GM10266 (cell line): ENCODE data around the gene CGB2.
"Not testable (repeated sequence)": the region's sequence is repeated elsewhere in the genome, so short reads cannot be mapped to it uniquely, and the experiment has no call there.

ENCODE experiments used
- DNase-seq: peaks from one replicate; pipeline ENCODE4 v3.0.0; 2012; ENCODE audit errors: extremely low spot score
- TF ChIP-seq, protein P1 (sequence below): IDR thresholded peaks from 2 replicates; pipeline ENCODE4 v1.5.1; 2012; ENCODE audit warnings: mild to moderate bottlenecking, low read depth; ENCODE audit not compliant: control insufficient read depth, insufficient read depth; ENCODE audit errors: missing control alignments

The CGB2 gene

DNA sequence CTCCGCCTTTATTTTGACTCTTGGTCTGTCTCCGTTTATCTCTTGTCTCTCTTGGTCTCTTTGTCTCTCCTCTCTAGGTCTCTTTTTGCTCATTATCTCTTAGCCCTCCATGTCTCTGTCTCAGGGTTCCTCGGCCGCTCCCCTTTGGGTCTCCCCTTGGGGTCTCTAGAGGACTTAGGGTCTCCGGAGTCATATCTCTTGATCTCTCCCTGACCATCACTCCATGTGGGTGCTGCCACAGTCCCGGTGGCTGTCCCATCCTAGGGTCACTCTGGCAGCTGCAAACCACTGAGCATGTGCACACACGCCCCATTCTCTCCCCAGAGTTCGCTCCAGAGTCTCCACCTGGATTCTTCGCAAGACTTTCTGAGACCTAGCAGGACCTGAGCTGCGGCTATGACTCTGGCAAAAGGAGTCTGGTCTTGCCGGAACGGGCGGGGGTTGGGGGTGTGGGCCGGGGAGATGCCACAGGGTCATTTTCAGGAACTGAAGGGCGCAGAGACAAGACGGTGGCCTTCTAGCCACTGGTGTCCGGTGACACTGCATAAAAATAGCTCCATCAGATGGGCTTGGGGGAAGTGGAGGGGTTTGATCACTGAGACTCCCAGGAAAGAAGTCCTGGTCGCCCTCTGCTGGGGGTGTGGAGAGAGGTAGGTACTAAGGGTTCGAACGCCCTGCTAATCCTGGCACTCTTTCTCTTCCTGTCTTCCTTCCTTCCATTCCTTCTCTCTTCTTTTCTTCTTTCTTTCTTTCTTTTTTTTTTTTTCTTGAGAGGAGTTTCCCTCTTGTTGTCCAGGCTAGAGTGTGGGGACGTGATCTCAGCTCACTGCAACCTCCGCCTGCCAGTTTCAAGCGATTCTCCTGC lies 42.1 kb downstream of the CGB2 start:
- no peak for DNase-seq
- TF ChIP-seq, protein P1, sequence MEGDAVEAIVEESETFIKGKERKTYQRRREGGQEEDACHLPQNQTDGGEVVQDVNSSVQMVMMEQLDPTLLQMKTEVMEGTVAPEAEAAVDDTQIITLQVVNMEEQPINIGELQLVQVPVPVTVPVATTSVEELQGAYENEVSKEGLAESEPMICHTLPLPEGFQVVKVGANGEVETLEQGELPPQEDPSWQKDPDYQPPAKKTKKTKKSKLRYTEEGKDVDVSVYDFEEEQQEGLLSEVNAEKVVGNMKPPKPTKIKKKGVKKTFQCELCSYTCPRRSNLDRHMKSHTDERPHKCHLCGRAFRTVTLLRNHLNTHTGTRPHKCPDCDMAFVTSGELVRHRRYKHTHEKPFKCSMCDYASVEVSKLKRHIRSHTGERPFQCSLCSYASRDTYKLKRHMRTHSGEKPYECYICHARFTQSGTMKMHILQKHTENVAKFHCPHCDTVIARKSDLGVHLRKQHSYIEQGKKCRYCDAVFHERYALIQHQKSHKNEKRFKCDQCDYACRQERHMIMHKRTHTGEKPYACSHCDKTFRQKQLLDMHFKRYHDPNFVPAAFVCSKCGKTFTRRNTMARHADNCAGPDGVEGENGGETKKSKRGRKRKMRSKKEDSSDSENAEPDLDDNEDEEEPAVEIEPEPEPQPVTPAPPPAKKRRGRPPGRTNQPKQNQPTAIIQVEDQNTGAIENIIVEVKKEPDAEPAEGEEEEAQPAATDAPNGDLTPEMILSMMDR = peak; percentile 21

DNA sequence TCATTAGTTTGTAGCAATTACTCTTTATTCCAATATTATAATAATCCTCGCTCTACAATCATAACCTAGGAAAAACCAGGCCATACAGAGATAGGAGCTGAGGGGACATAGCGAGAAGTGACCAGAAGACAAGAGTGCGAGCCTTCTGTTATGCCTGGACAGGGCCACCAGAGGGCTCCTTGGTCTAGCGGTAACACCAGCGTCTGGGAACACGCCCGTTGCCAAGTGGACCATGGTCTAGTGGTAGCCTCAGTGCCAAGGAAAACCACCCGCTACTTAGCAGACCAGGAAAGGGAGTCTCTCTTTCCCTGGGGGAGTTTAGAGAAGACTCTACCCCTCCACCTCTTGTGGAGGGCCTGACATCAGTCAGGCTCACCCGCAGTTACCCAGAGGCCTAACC lies 43.2 kb downstream of the CGB2 start:
- not testable (repeated sequence) for DNase-seq
- TF ChIP-seq, protein P1 = peak; percentile 64

DNA sequence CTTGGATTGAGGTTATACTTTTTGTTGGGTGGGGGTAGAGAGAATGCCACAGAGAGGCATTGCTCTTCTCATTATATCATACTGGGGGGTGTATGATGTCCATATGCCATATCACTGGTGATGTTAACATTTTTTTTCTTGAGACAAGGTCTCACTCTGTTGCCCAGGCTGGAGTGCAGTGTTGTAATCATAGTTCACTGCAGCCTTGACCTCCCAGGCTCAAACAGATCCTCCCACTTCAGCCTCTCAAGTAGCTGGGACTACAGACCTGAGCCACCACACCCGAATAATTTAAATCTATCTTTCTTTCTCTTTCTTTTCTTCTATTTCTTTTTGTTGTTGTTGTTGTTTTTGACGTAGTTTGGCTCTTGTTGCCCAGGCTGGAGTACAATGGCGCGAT lies 48.7 kb downstream of the CGB2 start:
- DNase-seq = no peak
- TF ChIP-seq, protein P1 = no peak

DNA sequence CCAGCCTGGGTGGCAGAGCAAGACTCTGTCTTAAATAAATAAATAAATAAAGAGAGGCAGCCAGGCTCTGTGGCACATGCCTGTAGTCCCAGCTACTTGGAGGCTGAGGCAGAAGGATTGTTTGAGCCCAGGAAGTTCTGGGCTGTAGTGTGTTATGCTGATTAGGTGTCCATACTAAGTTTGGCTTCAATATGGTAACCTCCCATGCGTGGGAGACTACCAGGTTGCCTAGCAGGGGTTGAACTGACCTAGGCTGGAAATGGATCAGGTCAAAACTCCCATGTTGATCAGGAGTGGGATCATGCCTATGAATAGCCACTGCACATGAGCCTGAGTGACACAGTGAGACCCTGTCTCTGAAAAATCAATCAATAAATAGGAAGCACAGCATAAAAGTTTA lies 49.6 kb downstream of the CGB2 start:
- TF ChIP-seq, protein P1 = no peak
- DNase-seq = no peak
